Fibroblast of mammary gland (primary cell): ENCODE data around the gene SDK2.
A peak's percentile ranks its signal among the peaks of the same experiment; 100 is the strongest.

ENCODE experiments used
- DNase-seq: peaks from one replicate; pipeline ENCODE4 v3.0.0-alpha.2; 2010; ENCODE audit warnings: low read depth
- H3K4me3 ChIP-seq: 2 replicates; pipeline ENCODE4 v1.5.1; 2011; ENCODE audit warnings: low read depth, mild to moderate bottlenecking, low read length, moderate library complexity; ENCODE audit not compliant: control insufficient read depth
- CTCF ChIP-seq: conservative IDR thresholded peaks from 2 replicates; pipeline ENCODE4 v1.5.1; 2011; ENCODE audit warnings: low read depth, low read length, inconsistent platforms; ENCODE audit not compliant: control insufficient read depth, insufficient read depth

The SDK2 gene

GRCh38 chr17:73588301-73588846 lies 55.9 kb downstream of the SDK2 start:
- TF ChIP-seq CTCF: no peak

GRCh38 chr17:73586921-73587602 lies 57.2 kb downstream of the SDK2 start:
- DNase-seq: no peak
- no peak for TF ChIP-seq CTCF

More at GRCh38 chr17:73588301-73588846, 55.9 kb downstream of the SDK2 start:
- DNase-seq: no peak
- no peak overlapping the region for H3K4me3 ChIP-seq

GRCh38 chr17:73586275-73586832 lies 57.9 kb downstream of the SDK2 start:
- no peak for DNase-seq
- no peak for TF ChIP-seq CTCF
- no peak overlapping the region for H3K4me3 ChIP-seq

More at GRCh38 chr17:73586921-73587602, 57.2 kb downstream of the SDK2 start:
- H3K4me3 ChIP-seq: no peak overlapping the region

- DNase-seq: no peak
- TF ChIP-seq CTCF: peak; percentile 9
- no peak overlapping the region for H3K4me3 ChIP-seq
Observed at GRCh38 chr17:73585583-73585982, 58.7 kb downstream of the SDK2 start.

- no peak overlapping the region for H3K4me3 ChIP-seq
- DNase-seq: no peak
- no peak for TF ChIP-seq CTCF
Observed at GRCh38 chr17:73584987-73585386, 59.3 kb downstream of the SDK2 start.

- DNase-seq: no peak
- no peak for TF ChIP-seq CTCF
- no peak overlapping the region for H3K4me3 ChIP-seq
Observed at GRCh38 chr17:73584049-73584448, 60.2 kb downstream of the SDK2 start.

- no peak for DNase-seq
- H3K4me3 ChIP-seq: no peak overlapping the region
- no peak for TF ChIP-seq CTCF
Observed at GRCh38 chr17:73582821-73583220, 61.4 kb downstream of the SDK2 start.
